GM21737 (cell line): ENCODE measurements around the gene RNU1-4.
"Not testable (repeated sequence)": the region's sequence is repeated elsewhere in the genome, so short reads cannot be mapped to it uniquely, and the experiment has no call there.

Source experiments
- ATAC-seq: cut with Tn5 transposase; IDR thresholded peaks from one replicate; pipeline ENCODE4 v1.9.1; 2021; ENCODE audit warnings: mild to moderate bottlenecking, moderate library complexity; ENCODE audit not compliant: unreplicated experiment

Gene RNU1-4

DNA sequence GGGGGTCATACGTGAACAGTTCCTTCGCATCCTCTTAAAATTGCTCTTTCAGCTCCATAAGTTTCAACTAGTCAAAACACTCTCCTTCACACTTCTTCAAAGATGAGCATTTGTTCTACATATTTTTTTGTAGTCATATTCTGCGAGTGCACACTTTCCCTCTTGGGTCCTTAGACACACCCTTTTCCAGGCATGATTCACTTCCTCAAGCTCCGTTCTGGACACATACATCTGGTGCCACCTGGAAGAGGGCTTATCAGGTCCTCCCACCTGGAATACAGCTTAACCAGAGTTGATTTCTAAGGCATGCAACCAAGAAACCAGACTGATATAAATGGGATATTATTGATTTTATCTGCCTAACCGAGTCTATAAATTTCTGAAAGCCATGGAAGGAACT, 47.4 kb downstream of the RNU1-4 start:
- not testable (repeated sequence) for ATAC-seq
